ENCODE results near the gene FOS. TPM values are rescaled to one million over a fixed set of nuclear protein-coding genes. Genes with fewer than 3 reads are reported as not detected.

Gene FOS
- total RNA-seq, 4 donors from 2014 or later: 78.0 to 286 (median 179) TPM

DNA sequence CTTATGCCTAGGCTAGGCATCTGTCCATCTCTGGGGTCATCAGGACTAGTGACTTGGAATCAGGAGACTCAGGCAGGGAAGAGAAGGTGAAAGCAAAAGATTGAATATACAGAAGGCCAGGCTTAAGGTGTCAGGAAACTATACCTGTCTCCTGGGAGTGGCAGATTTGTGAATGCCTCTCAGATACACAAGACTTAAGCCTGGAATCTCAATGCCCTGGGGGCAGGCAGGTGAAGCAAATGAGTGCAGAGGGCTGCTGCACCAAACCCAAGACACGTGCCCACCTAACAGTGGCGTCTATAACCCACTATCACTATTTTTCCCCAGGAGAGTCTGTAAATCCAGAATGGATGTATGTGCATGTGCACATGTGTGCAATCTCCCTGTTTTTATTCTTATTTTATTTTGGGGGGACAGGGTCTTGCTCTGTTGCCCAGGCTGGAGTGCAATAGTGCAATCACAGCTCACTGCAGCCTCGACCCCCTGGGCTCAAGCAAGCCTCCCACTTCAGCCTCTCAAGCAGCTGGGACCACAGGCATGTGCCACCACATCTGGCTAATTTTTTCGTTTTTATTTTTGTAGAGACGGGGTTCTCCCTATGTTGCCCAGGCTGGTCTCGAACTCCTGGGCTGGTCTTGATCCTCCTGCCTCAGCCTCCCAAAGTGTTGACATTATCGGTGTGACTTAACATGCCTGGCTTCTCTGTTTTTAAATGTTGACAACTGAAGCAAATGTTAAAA, 31.9 kb upstream of the FOS start:
- H3K9me3 ChIP-seq: no peaks in the 10 kb centered on the region
- H3K27ac ChIP-seq: no peak overlapping the region
- TF ChIP-seq EP300 (IDR thresholded peaks at IDR 0.05): no peak
- TF ChIP-seq, protein P1, sequence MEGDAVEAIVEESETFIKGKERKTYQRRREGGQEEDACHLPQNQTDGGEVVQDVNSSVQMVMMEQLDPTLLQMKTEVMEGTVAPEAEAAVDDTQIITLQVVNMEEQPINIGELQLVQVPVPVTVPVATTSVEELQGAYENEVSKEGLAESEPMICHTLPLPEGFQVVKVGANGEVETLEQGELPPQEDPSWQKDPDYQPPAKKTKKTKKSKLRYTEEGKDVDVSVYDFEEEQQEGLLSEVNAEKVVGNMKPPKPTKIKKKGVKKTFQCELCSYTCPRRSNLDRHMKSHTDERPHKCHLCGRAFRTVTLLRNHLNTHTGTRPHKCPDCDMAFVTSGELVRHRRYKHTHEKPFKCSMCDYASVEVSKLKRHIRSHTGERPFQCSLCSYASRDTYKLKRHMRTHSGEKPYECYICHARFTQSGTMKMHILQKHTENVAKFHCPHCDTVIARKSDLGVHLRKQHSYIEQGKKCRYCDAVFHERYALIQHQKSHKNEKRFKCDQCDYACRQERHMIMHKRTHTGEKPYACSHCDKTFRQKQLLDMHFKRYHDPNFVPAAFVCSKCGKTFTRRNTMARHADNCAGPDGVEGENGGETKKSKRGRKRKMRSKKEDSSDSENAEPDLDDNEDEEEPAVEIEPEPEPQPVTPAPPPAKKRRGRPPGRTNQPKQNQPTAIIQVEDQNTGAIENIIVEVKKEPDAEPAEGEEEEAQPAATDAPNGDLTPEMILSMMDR (IDR thresholded peaks at IDR 0.05): no peak
- TF ChIP-seq POLR2AphosphoS5 (IDR thresholded peaks at IDR 0.05): no peak
- TF ChIP-seq POLR2A (IDR thresholded peaks at IDR 0.05): no peak
- WGBS, 2 donors (ENCODE audit: low coverage in 1 of 2): 88 to 89% methylated on average over 2 to 6 of the region's 7 CpGs
- H3K27me3 ChIP-seq: no peaks in the 10 kb centered on the region
- H3K4me1 ChIP-seq: peaks cover 0 to 12% (median 0%) of the 10 kb centered on the region in 3 donors
- no peak for ATAC-seq
- no peak overlapping the region for H3K4me3 ChIP-seq
- H3K36me3 ChIP-seq: no peaks in the 10 kb centered on the region

DNA sequence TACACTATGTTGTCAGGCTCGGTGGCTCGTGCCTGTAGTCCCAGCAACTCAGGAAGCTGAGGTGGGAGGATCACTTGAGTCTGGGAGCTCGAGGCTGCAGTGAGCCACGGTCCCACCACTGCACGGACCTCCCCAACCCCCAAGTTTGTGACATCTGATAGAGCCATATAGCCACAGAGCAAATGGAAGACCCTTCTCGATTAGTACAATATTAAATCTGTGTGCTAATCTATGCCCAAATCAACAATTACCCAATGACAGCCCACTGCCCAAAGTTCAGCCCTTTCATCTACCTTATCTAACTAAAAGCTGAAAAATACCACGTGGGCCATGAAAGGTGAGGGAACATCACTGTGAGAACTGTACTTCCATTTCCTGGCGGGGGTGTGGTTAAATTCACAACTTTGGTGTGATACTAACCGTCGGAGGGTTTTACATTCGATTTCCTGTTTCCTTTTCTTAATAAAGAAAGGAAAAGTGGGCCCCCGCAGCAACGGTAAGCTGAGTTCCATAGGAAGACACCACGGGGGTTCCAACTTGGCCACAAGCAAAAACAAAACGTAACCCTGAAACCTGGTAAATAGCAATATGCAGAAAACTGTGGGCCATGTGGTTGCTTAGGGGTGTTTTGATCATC, 31.2 kb upstream of the FOS start:
- TF ChIP-seq EP300 (IDR thresholded peaks at IDR 0.05) (no peak), POLR2A (IDR thresholded peaks at IDR 0.05) (no peak), POLR2AphosphoS5 (IDR thresholded peaks at IDR 0.05) (no peak)
- TF ChIP-seq, protein P1 (IDR thresholded peaks at IDR 0.05): no peak
- H3K4me1 ChIP-seq: peaks cover 0 to 8% (median 0%) of the 10 kb centered on the region in 3 donors
- H3K9me3 ChIP-seq: no peaks in the 10 kb centered on the region
- no peaks in the 10 kb centered on the region for H3K36me3 ChIP-seq
- H3K27me3 ChIP-seq: no peaks in the 10 kb centered on the region
- 59% methylated on average over 9 of the region's 15 CpGs; no CpG with 5 or more reads in 1 of the 2 donors for whole genome bisulfite sequencing, 2 donors (ENCODE audit: low coverage in 1 of 2)
- no peak overlapping the region for H3K27ac ChIP-seq
- ATAC-seq: no peak
- no peak overlapping the region for H3K4me3 ChIP-seq

DNA sequence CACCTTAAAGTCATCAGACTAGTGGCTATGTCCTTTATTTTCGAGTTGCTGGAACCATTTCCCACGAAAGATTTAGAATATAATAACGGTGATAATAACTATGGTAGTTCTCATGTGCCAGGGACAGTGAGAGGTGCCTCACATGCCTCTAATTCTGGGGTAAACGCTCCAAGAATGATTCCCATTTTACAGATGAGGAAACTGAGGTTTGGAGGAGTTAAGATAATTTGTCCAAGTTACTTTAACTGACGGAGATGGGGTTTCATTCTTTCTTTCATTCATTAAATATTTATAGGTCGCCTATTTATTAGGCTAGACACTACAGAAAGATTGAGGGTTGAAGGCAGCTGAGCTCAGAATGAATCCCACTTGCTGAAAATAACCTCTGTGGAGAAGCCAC, 30.7 kb upstream of the FOS start:
- ATAC-seq: no peak
- Histone ChIP-seq H3K36me3 (no peaks in the 10 kb centered on the region), H3K27me3 (no peaks in the 10 kb centered on the region), H3K4me3 (no peak overlapping the region), H3K27ac (no peak overlapping the region), H3K9me3 (no peaks in the 10 kb centered on the region), H3K4me1 (peaks cover 0 to 2% (median 0%) of the 10 kb centered on the region in 3 donors)
- WGBS, 2 donors (ENCODE audit: low coverage in 1 of 2): 77 to 84% methylated on average over 6 of the region's 6 CpGs
- TF ChIP-seq POLR2A (IDR thresholded peaks at IDR 0.05): no peak

DNA sequence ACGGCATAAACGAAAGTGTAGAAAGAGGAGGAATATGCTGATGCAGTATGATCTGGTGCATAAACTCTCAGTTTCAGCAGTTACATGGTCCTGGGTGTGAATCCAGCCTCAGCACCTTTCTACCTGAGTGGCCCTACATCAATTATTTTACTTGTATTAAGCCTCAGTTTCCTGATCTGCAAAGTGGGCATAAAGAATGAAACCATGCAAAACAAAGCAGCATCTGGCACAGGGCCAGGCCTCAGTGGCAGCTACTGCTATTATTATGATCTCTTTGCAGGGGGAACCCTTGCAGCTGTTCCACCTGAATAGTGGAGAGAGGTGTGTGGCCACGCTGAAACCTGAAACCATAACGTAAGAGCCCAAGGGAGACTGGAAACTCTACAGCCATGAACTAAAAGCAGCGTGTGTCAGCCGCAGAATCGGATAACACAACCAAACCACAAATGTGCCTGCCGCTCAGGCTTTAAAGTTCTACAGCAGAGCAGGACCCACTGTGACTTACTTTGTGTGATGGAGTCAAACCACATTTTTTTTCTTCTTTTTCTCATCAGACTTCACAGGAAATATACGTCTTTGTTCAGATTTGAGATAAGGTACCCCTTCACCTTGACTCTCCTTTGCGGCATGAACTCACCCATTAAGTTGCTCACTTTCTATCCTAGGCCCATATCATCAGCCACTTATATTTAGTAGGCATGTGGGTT, 29.2 kb upstream of the FOS start:
- Histone ChIP-seq H3K27me3 (no peaks in the 10 kb centered on the region), H3K4me1 (peaks cover 0 to 1% (median 0%) of the 10 kb centered on the region in 3 donors), H3K4me3 (no peak overlapping the region), H3K36me3 (no peaks in the 10 kb centered on the region), H3K9me3 (no peaks in the 10 kb centered on the region), H3K27ac (no peak overlapping the region)
- no peak for ATAC-seq
- TF ChIP-seq EP300 (IDR thresholded peaks at IDR 0.05): no peak
- TF ChIP-seq, protein P1 (IDR thresholded peaks at IDR 0.05): no peak
- no peak for TF ChIP-seq POLR2AphosphoS5 (IDR thresholded peaks at IDR 0.05)
- no peak for TF ChIP-seq POLR2A (IDR thresholded peaks at IDR 0.05)
- WGBS, 2 donors (ENCODE audit: low coverage in 1 of 2): 61 to 75% methylated on average over 8 to 10 of the region's 10 CpGs

DNA sequence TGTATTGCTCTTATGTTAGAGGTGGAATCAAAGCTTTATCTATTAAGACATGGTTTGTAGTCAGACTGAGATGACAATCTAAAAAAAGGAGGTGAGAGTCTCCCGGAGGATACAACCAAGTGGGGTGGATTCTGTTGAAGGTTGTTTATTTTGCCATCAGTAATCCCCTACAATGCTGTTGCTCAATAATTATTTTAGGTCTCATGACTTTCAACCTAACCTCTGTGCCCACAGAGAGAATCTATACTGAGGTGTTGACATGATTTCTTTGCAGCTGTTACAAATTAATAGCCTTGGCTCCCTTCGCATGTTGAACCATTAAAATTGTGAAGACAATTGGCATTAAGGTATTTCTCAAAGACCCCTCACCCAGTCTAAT, 28.7 kb upstream of the FOS start:
- TF ChIP-seq POLR2AphosphoS5 (IDR thresholded peaks at IDR 0.05) (no peak), EP300 (IDR thresholded peaks at IDR 0.05) (no peak), POLR2A (IDR thresholded peaks at IDR 0.05) (no peak)
- H3K27me3 ChIP-seq: no peaks in the 10 kb centered on the region
- 67 to 86% methylated on average over 1 to 2 of the region's 2 CpGs for WGBS, 2 donors (ENCODE audit: low coverage in 1 of 2)
- no peaks in the 10 kb centered on the region for H3K36me3 ChIP-seq
- H3K4me3 ChIP-seq: no peak overlapping the region
- H3K9me3 ChIP-seq: no peaks in the 10 kb centered on the region
- no peak for ATAC-seq
- H3K27ac ChIP-seq: no peak overlapping the region
- H3K4me1 ChIP-seq: peaks cover 0 to 7% (median 0%) of the 10 kb centered on the region in 3 donors
